CD4-positive, alpha-beta T cell treated with Interleukin-1 beta for 1 hour (primary cell): Measurements from ENCODE around the gene FBXL17.

Experiments
- DNase-seq, 2 donors: peaks; one replicate each; pipeline ENCODE4 v3.0.0-alpha.2; 2020 to 2022

The FBXL17 gene

GRCh38 chr5:108372369-108372768 is 9.5 kb downstream of the FBXL17 start:
- no peak for DNase-seq

GRCh38 chr5:108371263-108371662 is 10.6 kb downstream of the FBXL17 start:
- DNase-seq, result no peak

- DNase-seq, result no peak
Measured at GRCh38 chr5:108369167-108369566, 12.7 kb downstream of the FBXL17 start.

GRCh38 chr5:108367679-108368334 is 14.1 kb downstream of the FBXL17 start:
- no peak for DNase-seq

- no peak for DNase-seq
Measured at GRCh38 chr5:108366500-108366899, 15.4 kb downstream of the FBXL17 start.

GRCh38 chr5:108361771-108362170 is 20.1 kb downstream of the FBXL17 start:
- DNase-seq, result no peak

GRCh38 chr5:108361239-108361638 is 20.7 kb downstream of the FBXL17 start:
- DNase-seq, result no peak

- no peak for DNase-seq
Measured at GRCh38 chr5:108360280-108360679, 21.6 kb downstream of the FBXL17 start.

- no peak for DNase-seq
Measured at GRCh38 chr5:108356286-108356685, 25.6 kb downstream of the FBXL17 start.

- DNase-seq, result no peak
Measured at GRCh38 chr5:108353087-108353486, 28.8 kb downstream of the FBXL17 start.

- DNase-seq, result peak in 1 of 2 donors; percentile 54
Measured at GRCh38 chr5:108345541-108346171, 36.2 kb downstream of the FBXL17 start.

- DNase-seq, result no peak
Measured at GRCh38 chr5:108344103-108344822, 37.6 kb downstream of the FBXL17 start.

- DNase-seq, result no peak
Measured at GRCh38 chr5:108341866-108342265, 40.0 kb downstream of the FBXL17 start.

GRCh38 chr5:108340131-108340530 is 41.8 kb downstream of the FBXL17 start:
- DNase-seq, result no peak

GRCh38 chr5:108339220-108339619 is 42.7 kb downstream of the FBXL17 start:
- no peak for DNase-seq

GRCh38 chr5:108334225-108334624 is 47.7 kb downstream of the FBXL17 start:
- DNase-seq, result no peak

GRCh38 chr5:108326982-108327381 is 54.9 kb downstream of the FBXL17 start:
- DNase-seq, result no peak

GRCh38 chr5:108324886-108325285 is 57.0 kb downstream of the FBXL17 start:
- no peak for DNase-seq

- DNase-seq, result no peak
Measured at GRCh38 chr5:108321341-108321740, 60.6 kb downstream of the FBXL17 start.

- no peak for DNase-seq
Measured at GRCh38 chr5:108320231-108320630, 61.7 kb downstream of the FBXL17 start.

- no peak for DNase-seq
Measured at GRCh38 chr5:108315829-108316228, 66.1 kb downstream of the FBXL17 start.

GRCh38 chr5:108312258-108312657 is 69.6 kb downstream of the FBXL17 start:
- no peak for DNase-seq

- DNase-seq, result no peak
Measured at GRCh38 chr5:108311682-108312081, 70.2 kb downstream of the FBXL17 start.

GRCh38 chr5:108303611-108304010 is 78.3 kb downstream of the FBXL17 start:
- DNase-seq, result no peak
